A549 treated with GW870086 at 1 μM for 4 hours (cell line): ENCODE results near the gene NFYC. TPM values are rescaled to one million over a fixed set of nuclear protein-coding genes. Genes with fewer than 3 reads are reported as not detected.

Experiments used
- total RNA-seq: library from RNA; stranded (reverse); fragments of 200-300 nt; extraction: Qiagen RNA extraction; gene quantifications from 5 replicates; pipeline ENCODE4 v1.2.3, GENCODE V29; 2022; ENCODE audit warnings: low read depth

Gene NFYC
- 30.0 to 38.7 TPM (median 36.8 TPM) in 5 replicates for total RNA-seq

GRCh38 chr1:40691538-40692428, at the start of gene NFYC:
NFYC (plus strand) TSS chr1:40691704; CDS start chr1:40738844, 47,140 bp downstream.

GRCh38 chr1:40665335-40666171, 26.0 kb upstream of the NFYC start, which contains the start of gene RIMS3:
RIMS3 (minus strand) TSS chr1:40665682; CDS start chr1:40641925, 23,757 bp downstream.

GRCh38 chr1:40783001-40783905, 91.7 kb downstream of the NFYC start, which contains the start of gene KCNQ4:
KCNQ4 (plus strand) TSS chr1:40783787; CDS start chr1:40784094, 307 bp downstream.

Other genes with a start within 250 kb of the NFYC start
- 1.2 to 1.9 TPM (median 1.7 TPM) in 5 replicates for gene ZFP69B, start 241.2 kb upstream of the NFYC start, total RNA-seq
- not detected in 5 replicates for gene ZFP69, start 214.4 kb upstream of the NFYC start, total RNA-seq
- gene EXO5, start 182.9 kb upstream of the NFYC start, total RNA-seq = 3.4 to 4.0 TPM (median 3.8 TPM) in 5 replicates
- 1.5 to 2.8 TPM (median 2.1 TPM) in 5 replicates for gene ZNF684, start 160.1 kb upstream of the NFYC start, total RNA-seq
- 1.0 to 1.7 TPM (median 1.2 TPM) in 5 replicates for gene RIMS3, start 26.0 kb upstream of the NFYC start, total RNA-seq
- gene KCNQ4, start 92.1 kb downstream of the NFYC start, total RNA-seq = 0.21 to 0.43 TPM (median 0.29 TPM) in 5 replicates
- gene CITED4, start 170.7 kb downstream of the NFYC start, total RNA-seq = 68.8 to 116 TPM (median 96.8 TPM) in 5 replicates